Activated CD4-positive, alpha-beta memory T cell treated with anti-CD3 and anti-CD28 coated beads, Interleukin-2, amount 10 ng/mL, durations not matched to agents 7 days and 5 days (primary cell): ENCODE data around the gene MRPS9. TPM values are rescaled to one million over a fixed set of nuclear protein-coding genes. Genes with fewer than 3 reads are reported as not detected.

Experiments used
- CTCF ChIA-PET: fragments of 350-600 bp; sonication (Branson Sonifier 250); formaldehyde crosslinking; loops from one replicate; lab custom pipeline; 2021; ENCODE audit warnings: antibody characterized with exemption, inconsistent platforms; lab: Charles Lee
- POLR2A ChIA-PET: fragments of 350-600 bp; sonication (Branson Sonifier 250); formaldehyde crosslinking; loops from one replicate; lab custom pipeline; 2021; ENCODE audit warnings: antibody characterized with exemption; lab: Charles Lee
- DNase-seq: peaks from one replicate; pipeline ENCODE4 v3.0.0-alpha.2; 2020
- H3K27ac Mint-ChIP-seq: one replicate; pipeline ENCODE4 v1.8.0; 2021; ENCODE audit warnings: mild to moderate bottlenecking, mixed read lengths
- H3K27me3 Mint-ChIP-seq: one replicate; pipeline ENCODE4 v1.8.0; 2021; ENCODE audit warnings: mixed read lengths
- H3K36me3 Mint-ChIP-seq: one replicate; pipeline ENCODE4 v1.8.0; 2021; ENCODE audit warnings: low read depth, mixed read lengths
- H3K4me1 Mint-ChIP-seq: one replicate; pipeline ENCODE4 v1.8.0; 2021; ENCODE audit warnings: mixed read lengths
- H3K4me3 Mint-ChIP-seq: one replicate; pipeline ENCODE4 v1.8.0; 2021; ENCODE audit warnings: mild to moderate bottlenecking, mixed read lengths
- H3K9me3 Mint-ChIP-seq: one replicate; pipeline ENCODE4 v1.8.0; 2021; ENCODE audit warnings: mixed read lengths
- total RNA-seq, 2 experiments: library from RNA; stranded (reverse); gene quantifications; one replicate each; pipeline ENCODE4 v1.2.3, GENCODE V29; 2021

Gene MRPS9
- total RNA-seq, 2 experiments from 2014 or later, result 19.8 to 20.6 TPM

DNA sequence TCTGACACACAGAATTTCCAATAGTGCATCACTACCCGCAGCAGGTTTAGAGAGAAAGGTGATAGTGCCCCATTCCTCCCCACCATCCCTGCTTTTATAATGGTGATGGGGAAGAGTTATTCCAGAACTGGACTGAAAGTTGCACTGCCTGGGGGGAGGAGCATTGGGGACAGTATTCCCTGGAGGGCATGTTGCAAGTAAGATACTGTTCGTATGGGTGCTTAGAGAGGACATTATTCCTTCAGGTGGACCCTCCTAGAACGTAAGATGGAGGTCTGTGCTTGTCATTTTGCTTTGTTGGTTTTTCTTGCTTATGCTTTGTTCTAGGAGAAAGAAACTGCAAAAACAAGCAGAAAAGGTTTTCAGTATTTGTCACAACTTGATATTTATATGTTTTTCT, 23.7 kb downstream of the MRPS9 start:
- no peak overlapping the region for H3K4me3 Mint-ChIP-seq
- H3K27me3 Mint-ChIP-seq, result no peaks in the 10 kb centered on the region
- H3K36me3 Mint-ChIP-seq, result peaks cover 4% of the 10 kb centered on the region
- peaks cover 7% of the 10 kb centered on the region for H3K4me1 Mint-ChIP-seq
- ChIA-PET CTCF (interaction anchor here (0.6 kb wide), 1 partner anchor 17 kb away, joined by 4 read pairs; no protein-coding TSS in a partner anchor), POLR2A (interaction anchor here (0.9 kb wide), 1 partner anchor 21 kb away, joined by 3 read pairs; no protein-coding TSS in a partner anchor)
- no peaks in the 10 kb centered on the region for H3K9me3 Mint-ChIP-seq
- no peak overlapping the region for H3K27ac Mint-ChIP-seq
- no peak for DNase-seq

GRCh38 chr2:105062158-105062557, 24.3 kb downstream of the MRPS9 start:
- peaks cover 7% of the 10 kb centered on the region for H3K4me1 Mint-ChIP-seq
- no peak for DNase-seq
- peaks cover 4% of the 10 kb centered on the region for H3K36me3 Mint-ChIP-seq
- ChIA-PET CTCF (no interaction called here), POLR2A (no interaction called here)
- no peak overlapping the region for H3K27ac Mint-ChIP-seq
- H3K27me3 Mint-ChIP-seq, result no peaks in the 10 kb centered on the region
- no peak overlapping the region for H3K4me3 Mint-ChIP-seq
- H3K9me3 Mint-ChIP-seq, result no peaks in the 10 kb centered on the region

DNA sequence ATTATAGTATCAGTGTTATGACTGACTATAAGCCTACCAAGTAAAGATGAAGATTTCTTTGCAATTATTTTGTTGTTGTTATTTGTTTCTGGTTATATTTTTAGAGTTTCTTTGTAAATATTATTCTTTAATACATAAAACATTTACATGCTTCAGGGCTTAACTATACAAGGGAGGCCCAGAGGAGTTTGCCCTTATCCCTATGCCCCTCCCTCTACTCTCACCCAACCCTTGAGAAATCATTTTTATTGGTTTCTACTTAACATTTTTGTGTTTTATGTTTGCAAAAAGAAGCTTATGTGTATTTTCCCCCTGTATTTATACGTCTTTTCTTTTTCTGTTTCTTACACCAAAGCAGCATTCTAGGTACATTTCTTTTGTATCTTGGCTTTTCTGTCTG, 30.5 kb downstream of the MRPS9 start:
- Mint-ChIP-seq H3K27ac (no peak overlapping the region), H3K4me3 (no peak overlapping the region), H3K27me3 (no peaks in the 10 kb centered on the region), H3K36me3 (no peaks in the 10 kb centered on the region), H3K9me3 (no peaks in the 10 kb centered on the region), H3K4me1 (peaks cover 17% of the 10 kb centered on the region)
- POLR2A ChIA-PET, result no interaction called here
- CTCF ChIA-PET, result interaction anchor here (0.7 to 1.3 kb wide), 2 partner anchors 11 to 24 kb away, joined by 3 to 4 read pairs; no protein-coding TSS in a partner anchor
- DNase-seq, result no peak

DNA sequence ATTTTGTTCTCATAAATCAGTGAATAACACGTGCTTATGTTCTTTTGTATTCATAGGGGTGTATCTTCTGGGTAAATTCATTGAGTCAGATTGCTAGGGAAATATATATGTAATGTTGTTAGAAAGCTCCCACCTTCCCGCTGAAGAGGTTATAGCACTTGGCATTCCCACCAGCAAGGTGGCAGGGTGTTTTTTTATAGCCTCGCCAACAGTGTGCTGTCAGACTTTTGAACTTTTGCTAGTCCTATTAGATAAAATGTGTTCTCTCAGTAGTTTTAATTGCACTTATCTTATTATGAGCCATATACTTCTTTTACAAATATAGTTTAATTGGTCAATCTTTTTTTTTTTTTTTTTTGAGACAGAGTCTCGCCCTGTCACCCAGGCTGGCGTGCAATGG, 31.0 kb downstream of the MRPS9 start:
- Mint-ChIP-seq H3K36me3 (no peaks in the 10 kb centered on the region), H3K27me3 (no peaks in the 10 kb centered on the region), H3K9me3 (no peaks in the 10 kb centered on the region), H3K4me3 (no peak overlapping the region), H3K27ac (no peak overlapping the region), H3K4me1 (peaks cover 17% of the 10 kb centered on the region)
- DNase-seq, result no peak
- CTCF ChIA-PET, result interaction anchor here (0.7 to 1.3 kb wide), 2 partner anchors 10 to 23 kb away, joined by 3 to 4 read pairs; no protein-coding TSS in a partner anchor
- POLR2A ChIA-PET, result no interaction called here

GRCh38 chr2:105070010-105070865, 32.4 kb downstream of the MRPS9 start:
- no peak for DNase-seq
- Mint-ChIP-seq H3K4me3 (no peak overlapping the region), H3K36me3 (no peaks in the 10 kb centered on the region), H3K27me3 (no peaks in the 10 kb centered on the region), H3K9me3 (no peaks in the 10 kb centered on the region), H3K4me1 (peaks cover 17% of the 10 kb centered on the region), H3K27ac (no peak overlapping the region)
- ChIA-PET CTCF (no interaction called here), POLR2A (no interaction called here)

DNA sequence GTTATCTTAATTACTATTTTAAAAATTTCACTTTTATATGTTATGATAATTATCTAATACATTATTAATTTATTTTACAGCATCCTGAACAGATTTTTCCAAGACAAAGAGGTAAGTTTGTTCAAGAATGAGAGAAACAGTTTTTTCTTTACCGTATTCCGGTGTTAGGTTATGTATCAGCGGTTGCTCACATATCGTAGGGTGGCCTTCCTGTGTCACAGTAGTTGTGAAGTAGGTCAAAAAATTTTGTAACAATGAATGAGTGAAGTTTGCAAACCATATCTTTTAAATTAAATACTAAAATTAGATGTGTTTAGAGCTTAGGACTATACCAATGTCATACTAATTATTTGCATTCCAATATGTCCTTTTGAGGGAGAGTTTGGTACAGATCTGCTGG, 33.5 kb downstream of the MRPS9 start:
- peaks cover 17% of the 10 kb centered on the region for H3K4me1 Mint-ChIP-seq
- DNase-seq, result no peak
- H3K27me3 Mint-ChIP-seq, result no peaks in the 10 kb centered on the region
- H3K36me3 Mint-ChIP-seq, result no peaks in the 10 kb centered on the region
- no peak overlapping the region for H3K27ac Mint-ChIP-seq
- H3K9me3 Mint-ChIP-seq, result no peaks in the 10 kb centered on the region
- no peak overlapping the region for H3K4me3 Mint-ChIP-seq
- POLR2A ChIA-PET, result no interaction called here
- CTCF ChIA-PET, result interaction anchor here (1.1 kb wide), 1 partner anchor 33 kb away, joined by 3 read pairs; the partner anchor contains the start of gene MRPS9

DNA sequence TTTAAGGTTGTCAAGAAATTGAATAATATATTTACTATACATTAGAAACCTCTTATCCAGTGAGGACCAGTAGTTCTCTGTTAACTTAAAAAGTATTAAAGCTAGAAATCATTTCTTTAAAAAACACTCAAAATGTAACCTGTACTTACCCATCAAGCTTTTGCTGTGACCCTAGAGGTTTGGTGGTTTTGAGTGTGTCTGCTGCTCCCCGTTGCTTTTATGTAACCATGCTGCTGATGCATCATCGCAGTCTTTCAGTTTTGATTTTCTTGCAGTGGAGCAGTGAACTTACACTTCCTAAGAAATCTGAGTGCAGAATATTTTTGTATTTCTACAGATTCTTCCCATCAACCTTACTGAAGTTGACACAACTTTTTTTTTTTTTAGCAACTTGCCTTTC, 34.2 kb downstream of the MRPS9 start:
- Mint-ChIP-seq H3K36me3 (no peaks in the 10 kb centered on the region), H3K27ac (no peak overlapping the region), H3K4me3 (no peak overlapping the region), H3K27me3 (no peaks in the 10 kb centered on the region), H3K4me1 (peaks cover 17% of the 10 kb centered on the region), H3K9me3 (no peaks in the 10 kb centered on the region)
- DNase-seq, result peak; percentile 41
- ChIA-PET CTCF (interaction anchor here (1.1 to 1.2 kb wide), 2 partner anchors 9 to 34 kb away, joined by 3 read pairs; partner anchors contain the start of gene MRPS9), POLR2A (no interaction called here)

GRCh38 chr2:105073591-105073990, 35.7 kb downstream of the MRPS9 start:
- ChIA-PET CTCF (no interaction called here), POLR2A (no interaction called here)
- Mint-ChIP-seq H3K9me3 (no peaks in the 10 kb centered on the region), H3K4me3 (no peak overlapping the region), H3K4me1 (peaks cover 17% of the 10 kb centered on the region), H3K27me3 (no peaks in the 10 kb centered on the region), H3K36me3 (no peaks in the 10 kb centered on the region), H3K27ac (no peak overlapping the region)
- DNase-seq, result no peak

DNA sequence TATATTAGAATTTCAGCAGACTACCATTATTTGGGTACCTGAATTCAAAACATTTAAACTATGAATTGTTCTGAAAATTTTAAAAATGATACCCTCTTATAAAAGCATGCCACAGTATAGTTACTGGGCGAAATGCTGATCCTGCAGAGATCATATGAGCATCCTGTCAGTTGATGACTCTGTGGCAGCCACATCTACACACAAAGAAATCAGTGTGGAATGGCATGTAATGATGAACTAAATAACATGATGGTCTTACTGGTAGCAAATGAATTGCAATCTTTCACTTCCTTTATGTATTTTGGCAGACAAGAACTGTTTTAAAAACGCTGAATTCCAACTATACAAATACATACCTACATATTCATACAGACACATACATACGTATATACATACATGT, 38.3 kb downstream of the MRPS9 start:
- POLR2A ChIA-PET, result interaction anchor here (1.3 kb wide), 1 partner anchor 12 kb away, joined by 3 read pairs; no protein-coding TSS in a partner anchor
- no peak for DNase-seq
- Mint-ChIP-seq H3K36me3 (no peaks in the 10 kb centered on the region), H3K4me3 (no peak overlapping the region), H3K27me3 (no peaks in the 10 kb centered on the region), H3K27ac (no peak overlapping the region), H3K4me1 (peaks cover 10% of the 10 kb centered on the region), H3K9me3 (no peaks in the 10 kb centered on the region)
- CTCF ChIA-PET, result no interaction called here

DNA sequence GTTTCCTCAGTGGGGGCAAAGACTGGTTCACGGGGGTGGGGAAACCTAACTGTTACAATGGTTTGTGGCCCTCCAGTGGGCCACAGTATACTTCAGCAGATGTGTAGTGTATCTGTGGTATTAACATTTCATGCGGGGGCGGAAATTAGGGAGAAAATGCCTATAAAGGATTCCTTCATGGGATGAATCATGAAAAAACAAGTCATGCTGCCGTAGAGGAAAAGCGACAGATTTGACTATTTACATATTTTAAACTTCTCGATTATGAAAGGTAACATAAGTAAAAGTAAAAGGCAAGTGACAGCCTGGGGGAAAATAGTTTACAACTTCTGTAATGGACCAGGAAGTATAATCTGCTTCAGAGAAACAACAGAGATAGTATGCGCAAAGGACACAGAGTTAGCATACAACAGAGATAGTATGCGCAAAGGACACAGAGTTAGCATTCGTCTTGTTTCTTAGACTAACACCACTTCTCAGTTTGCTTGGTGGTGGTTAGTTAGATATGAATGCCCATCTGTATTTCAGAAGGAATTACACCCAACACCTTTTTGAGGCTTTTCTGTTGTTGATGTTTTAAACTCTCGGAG, 41.1 kb downstream of the MRPS9 start:
- Mint-ChIP-seq H3K4me3 (no peak overlapping the region), H3K27ac (no peak overlapping the region), H3K9me3 (no peaks in the 10 kb centered on the region), H3K4me1 (no peaks in the 10 kb centered on the region), H3K36me3 (no peaks in the 10 kb centered on the region), H3K27me3 (no peaks in the 10 kb centered on the region)
- CTCF ChIA-PET, result interaction anchor here (0.6 kb wide), 1 partner anchor 10 kb away, joined by 3 read pairs; no protein-coding TSS in a partner anchor
- POLR2A ChIA-PET, result no interaction called here
- DNase-seq, result no peak

GRCh38 chr2:105080461-105080860, 42.6 kb downstream of the MRPS9 start:
- no peak overlapping the region for H3K4me3 Mint-ChIP-seq
- no peaks in the 10 kb centered on the region for H3K36me3 Mint-ChIP-seq
- no peaks in the 10 kb centered on the region for H3K9me3 Mint-ChIP-seq
- no peak for DNase-seq
- H3K27ac Mint-ChIP-seq, result no peak overlapping the region
- H3K4me1 Mint-ChIP-seq, result no peaks in the 10 kb centered on the region
- H3K27me3 Mint-ChIP-seq, result no peaks in the 10 kb centered on the region
- ChIA-PET CTCF (interaction anchor here (1.0 kb wide), 1 partner anchor 8 kb away, joined by 3 read pairs; no protein-coding TSS in a partner anchor), POLR2A (no interaction called here)

DNA sequence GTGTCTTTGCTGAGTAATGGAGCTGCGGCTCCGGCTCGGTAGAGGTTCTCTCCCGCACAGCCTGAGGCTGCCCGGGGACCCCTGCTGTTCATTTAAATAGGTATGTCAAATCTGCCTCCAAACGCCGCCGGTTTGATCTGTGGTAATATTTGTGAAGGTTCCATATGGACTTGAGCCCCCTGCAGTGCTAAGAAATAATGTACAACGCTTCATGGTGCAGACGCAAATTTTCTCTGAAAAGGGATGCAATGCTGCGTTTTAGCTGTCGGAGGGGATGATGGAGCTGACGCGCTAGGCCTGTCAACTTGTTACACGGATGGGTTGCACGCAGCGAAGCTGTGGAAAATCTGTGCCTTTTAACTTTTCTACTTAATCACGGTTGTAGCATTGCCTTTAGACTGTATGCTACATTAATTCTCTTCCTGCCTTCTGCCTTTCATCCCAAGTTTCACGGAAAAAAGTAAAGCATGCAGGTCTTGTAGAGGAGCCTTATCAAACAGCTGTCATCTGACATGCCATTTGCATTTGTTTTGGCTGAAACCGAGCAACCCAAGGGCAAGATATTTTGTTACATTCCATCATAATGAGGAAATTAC, 43.2 kb downstream of the MRPS9 start:
- Mint-ChIP-seq H3K4me3 (no peak overlapping the region), H3K9me3 (no peaks in the 10 kb centered on the region), H3K4me1 (no peaks in the 10 kb centered on the region), H3K27me3 (no peaks in the 10 kb centered on the region), H3K36me3 (no peaks in the 10 kb centered on the region), H3K27ac (no peak overlapping the region)
- POLR2A ChIA-PET, result no interaction called here
- no peak for DNase-seq
- CTCF ChIA-PET, result interaction anchor here (1.0 kb wide), 1 partner anchor 9 kb away, joined by 3 read pairs; no protein-coding TSS in a partner anchor

- peaks cover 5% of the 10 kb centered on the region for H3K4me1 Mint-ChIP-seq
- no peak for DNase-seq
- no peaks in the 10 kb centered on the region for H3K27me3 Mint-ChIP-seq
- H3K4me3 Mint-ChIP-seq, result no peak overlapping the region
- H3K27ac Mint-ChIP-seq, result no peak overlapping the region
- POLR2A ChIA-PET, result no interaction called here
- H3K9me3 Mint-ChIP-seq, result no peaks in the 10 kb centered on the region
- CTCF ChIA-PET, result no interaction called here
- H3K36me3 Mint-ChIP-seq, result no peaks in the 10 kb centered on the region
Observed at GRCh38 chr2:105082107-105082506, 44.2 kb downstream of the MRPS9 start.
